Measurements from ENCODE around the gene UQCRC2.

DNA sequence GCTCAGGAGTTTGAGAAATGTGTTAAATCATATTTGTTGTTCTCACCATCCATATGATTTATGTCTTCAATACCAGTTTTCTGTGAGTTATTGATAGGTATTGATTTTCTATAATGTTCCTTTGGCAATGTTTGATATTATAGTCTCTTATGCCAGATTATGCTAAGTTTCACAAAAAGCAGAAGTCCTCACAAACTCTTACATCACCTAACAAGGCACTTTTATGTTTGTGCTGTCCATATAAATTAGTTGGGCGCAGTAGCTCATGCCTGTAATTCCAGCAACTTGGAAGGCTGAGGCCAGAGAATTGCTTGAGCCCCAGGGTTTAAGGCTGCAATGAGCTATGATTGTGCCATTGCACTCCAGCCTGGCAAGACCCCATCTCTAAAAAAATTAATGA lies 12.6 kb upstream of the UQCRC2 start:
- TF ChIP-seq POLR2A (IDR thresholded peaks at IDR 0.05) (no peak), CTCF (IDR thresholded peaks at IDR 0.05) (no peak), POLR2AphosphoS5 (IDR thresholded peaks at IDR 0.05) (no peak), EP300 (IDR thresholded peaks at IDR 0.05) (no peak)
